Measurements from ENCODE around the gene TNS4. TPM values are rescaled to one million over a fixed set of nuclear protein-coding genes. Genes with fewer than 3 reads are reported as not detected.

TNS4 gene
- total RNA-seq, 1 donor from 2014 or later, result not detected

- intact Hi-C loops (cut with DNase I), result no loop called here
- peak; percentile 59 for DNase-seq (ENCODE audit: low spot score)
Measured at GRCh38 chr17:40519089-40519775, 17.8 kb upstream of the TNS4 start.

- intact Hi-C loops (cut with DNase I), result no loop called here
Measured at GRCh38 chr17:40518401-40519088, 17.1 kb upstream of the TNS4 start.

GRCh38 chr17:40517981-40518380 lies 16.6 kb upstream of the TNS4 start:
- DNase-seq (ENCODE audit: low spot score), result peak; percentile 36
- intact Hi-C loops (cut with DNase I), result no loop called here

More at GRCh38 chr17:40518401-40519088, 17.1 kb upstream of the TNS4 start:
- peak; percentile 19 for DNase-seq (ENCODE audit: low spot score)

GRCh38 chr17:40517286-40517662 lies 15.9 kb upstream of the TNS4 start:
- intact Hi-C loops (cut with DNase I), result no loop called here
- DNase-seq (ENCODE audit: low spot score), result peak; percentile 14

GRCh38 chr17:40516581-40517285 lies 15.3 kb upstream of the TNS4 start:
- peak; percentile 29 for DNase-seq (ENCODE audit: low spot score)
- intact Hi-C loops (cut with DNase I), result no loop called here

- DNase-seq (ENCODE audit: low spot score), result peak; percentile 35
- intact Hi-C loops (cut with DNase I), result no loop called here
Measured at GRCh38 chr17:40515491-40516041, 14.1 kb upstream of the TNS4 start.

- intact Hi-C loops (cut with DNase I), result no loop called here
- DNase-seq (ENCODE audit: low spot score), result peak; percentile 33
Measured at GRCh38 chr17:40515011-40515410, 13.6 kb upstream of the TNS4 start.

- DNase-seq (ENCODE audit: low spot score), result peak; percentile 41
- intact Hi-C loops (cut with DNase I), result no loop called here
Measured at GRCh38 chr17:40514013-40514875, 12.8 kb upstream of the TNS4 start.

- no peak for DNase-seq (ENCODE audit: low spot score)
- intact Hi-C loops (cut with DNase I), result no loop called here
Measured at GRCh38 chr17:40511667-40512220, 10.3 kb upstream of the TNS4 start.

- DNase-seq (ENCODE audit: low spot score), result no peak
- intact Hi-C loops (cut with DNase I), result no loop called here
Measured at GRCh38 chr17:40511136-40511535, 9.7 kb upstream of the TNS4 start.

GRCh38 chr17:40510328-40510648 lies 8.9 kb upstream of the TNS4 start:
- intact Hi-C loops (cut with DNase I), result no loop called here
- DNase-seq (ENCODE audit: low spot score), result no peak

GRCh38 chr17:40509626-40510327 lies 8.4 kb upstream of the TNS4 start:
- peak; percentile 33 for DNase-seq (ENCODE audit: low spot score)
- intact Hi-C loops (cut with DNase I), result no loop called here

- intact Hi-C loops (cut with DNase I), result no loop called here
- peak; percentile 46 for DNase-seq (ENCODE audit: low spot score)
Measured at GRCh38 chr17:40506786-40507185, 5.4 kb upstream of the TNS4 start.

- intact Hi-C loops (cut with DNase I), result no loop called here
- DNase-seq (ENCODE audit: low spot score), result no peak
Measured at GRCh38 chr17:40503154-40503553, 1.7 kb upstream of the TNS4 start.

GRCh38 chr17:40502716-40503115 lies 1.3 kb upstream of the TNS4 start:
- intact Hi-C loops (cut with DNase I), result no loop called here
- DNase-seq (ENCODE audit: low spot score), result peak; percentile 44

- peak; percentile 43 for DNase-seq (ENCODE audit: low spot score)
- intact Hi-C loops (cut with DNase I), result no loop called here
Measured at GRCh38 chr17:40500709-40501108, 714 bp downstream of the TNS4 start.

- no peak for DNase-seq (ENCODE audit: low spot score)
- intact Hi-C loops (cut with DNase I), result no loop called here
Measured at GRCh38 chr17:40500190-40500589, 1.2 kb downstream of the TNS4 start.

- intact Hi-C loops (cut with DNase I), result no loop called here
- peak; percentile 92 for DNase-seq (ENCODE audit: low spot score)
Measured at GRCh38 chr17:40499551-40500189, 1.8 kb downstream of the TNS4 start.
